Gastrocnemius medialis (tissue), 4 donors: ENCODE measurements around the gene GMPPB.

ENCODE experiments used
- CTCF ChIP-seq, 5 experiments: fragments of 450-650 bp in 3 of 5; fragments of 200-600 bp in 2 of 5; sonication (generic) in 2 of 5; IDR thresholded peaks in 4 of 5; conservative IDR thresholded peaks in 1 of 5; 1 replicate in 4 of 5; 2 replicates in 1 of 5; pipeline ENCODE4 v1.5.1; 2016 to 2019; ENCODE audit warnings: antibody characterized with exemption in 5 of 5, mild to moderate bottlenecking in 3 of 5, moderate library complexity in 3 of 5
- POLR2A ChIP-seq, 2 donors: fragments of 450-650 bp; IDR thresholded peaks; one replicate each; pipeline ENCODE4 v1.6.1; 2017; ENCODE audit warnings: antibody characterized with exemption in 2 of 2, mild to moderate bottlenecking in 2 of 2, moderate library complexity in 2 of 2

- TF ChIP-seq POLR2A (IDR thresholded peaks at IDR 0.05), result no peak
- no peak for TF ChIP-seq CTCF (IDR thresholded peaks at IDR 0.05 in 4 of 5, conservative IDR thresholded peaks at IDR 0.05 in 1 of 5)
Observed at GRCh38 chr3:49714728-49715550, 8.8 kb downstream of the GMPPB start.
